LNCaP clone FGC (cell line): ENCODE data around the gene CLPX.
A peak's percentile ranks its signal among the peaks of the same experiment; 100 is the strongest.
"Not testable (repeated sequence)": the region's sequence is repeated elsewhere in the genome, so short reads cannot be mapped to it uniquely, and the experiment has no call there.

Experiments used
- DNase-seq: peaks from one replicate; pipeline ENCODE4 v3.0.0-alpha.2; 2011; ENCODE audit warnings: low read depth
- H3K4me3 ChIP-seq: 2 replicates; pipeline ENCODE4 v1.5.1; 2011; ENCODE audit warnings: mild to moderate bottlenecking, low read depth, low read length, control low read depth
- CTCF ChIP-seq: IDR thresholded peaks from 2 replicates; pipeline ENCODE4 v1.5.1; 2012; ENCODE audit warnings: mild to moderate bottlenecking; ENCODE audit not compliant: control insufficient read depth, insufficient read depth; ENCODE audit errors: extremely low read depth

The CLPX gene

GRCh38 chr15:65196637-65197336, 11.6 kb upstream of the CLPX start:
- TF ChIP-seq CTCF, result no peak
- DNase-seq, result no peak
- H3K4me3 ChIP-seq, result no peak overlapping the region

DNA sequence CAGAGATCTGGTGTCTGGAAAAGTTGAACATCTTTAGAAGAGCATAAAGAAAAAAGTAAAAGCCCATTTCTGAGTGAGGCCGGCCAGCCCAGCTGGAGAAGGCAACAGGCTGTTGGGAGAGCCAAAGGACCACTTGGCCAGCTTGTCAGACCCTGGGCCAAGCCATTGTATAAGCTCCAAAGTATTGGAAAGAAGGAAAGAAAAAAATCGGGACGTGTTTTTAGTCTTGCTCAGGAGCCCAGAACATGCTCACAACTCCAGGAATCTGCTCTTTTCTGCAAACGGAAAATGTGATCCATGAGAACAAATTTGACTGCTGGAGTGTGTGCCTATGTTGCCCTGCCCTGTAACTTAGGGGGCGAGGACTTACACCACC, 10.4 kb upstream of the CLPX start:
- TF ChIP-seq CTCF, result no peak
- H3K4me3 ChIP-seq, result no peak overlapping the region
- DNase-seq, result no peak

- H3K4me3 ChIP-seq, result no peak overlapping the region
- TF ChIP-seq CTCF, result no peak
- DNase-seq, result no peak
These were observed 9.8 kb upstream of the CLPX start for GRCh38 chr15:65194826-65195547.

DNA sequence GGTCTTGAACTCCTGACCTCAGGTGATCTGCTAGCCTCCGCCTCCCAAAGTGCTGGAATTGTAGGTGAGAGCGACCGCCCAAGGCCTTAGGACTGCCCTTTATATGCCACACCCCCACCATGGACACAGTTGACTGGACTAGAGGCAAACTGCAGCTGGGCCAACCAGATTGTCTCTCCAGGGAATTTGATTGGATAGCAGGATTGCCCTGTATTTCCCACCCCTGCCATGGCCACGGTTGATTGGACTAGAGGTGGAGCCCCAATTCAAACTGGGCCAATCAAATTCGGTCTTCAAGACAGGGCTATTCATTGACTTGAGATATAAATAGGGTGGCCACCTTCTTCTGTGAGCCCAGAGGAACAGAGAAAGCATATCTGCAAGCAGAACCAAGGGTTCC, 6.9 kb upstream of the CLPX start:
- no peak for TF ChIP-seq CTCF
- DNase-seq, result no peak

GRCh38 chr15:65189102-65189740, 4.1 kb upstream of the CLPX start:
- peak; percentile 64 for TF ChIP-seq CTCF
- H3K4me3 ChIP-seq, result no peak overlapping the region
- DNase-seq, result no peak

More for the DNA sequence above, 6.9 kb upstream of the CLPX start:
- no peak overlapping the region for H3K4me3 ChIP-seq

GRCh38 chr15:65188472-65188871, 3.3 kb upstream of the CLPX start:
- H3K4me3 ChIP-seq, DNase-seq: not testable (repeated sequence)

DNA sequence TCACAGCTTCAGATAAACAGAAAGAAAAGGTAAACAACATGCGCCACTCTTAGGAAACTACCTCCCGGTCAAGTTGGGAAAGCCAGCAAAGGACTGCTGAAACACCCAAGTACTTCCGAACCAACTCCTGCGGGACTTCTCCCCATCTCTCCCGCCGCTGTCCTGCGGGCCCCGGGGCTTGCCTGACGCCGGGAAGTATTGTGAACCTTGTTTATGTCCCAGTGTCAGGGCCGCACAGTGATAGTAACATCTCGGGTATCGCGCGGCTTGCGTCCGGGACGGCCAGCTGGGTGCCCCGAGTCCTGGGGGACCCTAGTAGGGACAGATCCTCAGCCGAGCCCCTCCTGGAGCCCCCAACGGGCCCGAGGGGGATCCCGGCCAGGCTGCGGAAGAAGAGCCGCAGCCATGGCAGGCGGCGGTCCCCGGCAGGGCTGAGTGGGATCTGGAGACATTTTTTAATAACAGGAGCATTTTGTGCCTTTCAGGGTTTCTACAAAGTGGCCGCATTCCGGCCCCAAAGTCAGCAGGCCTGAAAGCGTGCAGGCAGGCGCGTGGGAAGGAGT, 756 bp downstream of the CLPX start:
- DNase-seq, result no peak
- H3K4me3 ChIP-seq, result peak overlapping the region; percentile 78
- no peak for TF ChIP-seq CTCF
